H1 (cell line): ENCODE data around the gene PPP2R2C. TPM values are rescaled to one million over a fixed set of nuclear protein-coding genes. Genes with fewer than 3 reads are reported as not detected.

Experiments used
- ATF3 ChIP-seq: IDR thresholded peaks from 2 replicates; pipeline ENCODE4 v1.6.1; 2011; ENCODE audit warnings: low read depth, mild to moderate bottlenecking, low read length; ENCODE audit not compliant: insufficient read depth
- CBX5 ChIP-seq: fragments of 300-800, 300-1000 bp; sonication (generic); IDR thresholded peaks from 2 replicates; pipeline ENCODE4 v1.7.1; 2016; ENCODE audit warnings: antibody characterized with exemption, low read length, low read depth
- CTBP2 ChIP-seq: IDR thresholded peaks from 2 replicates; pipeline ENCODE4 v1.7.0; 2011; ENCODE audit warnings: borderline replicate concordance, mild to moderate bottlenecking, moderate library complexity, mixed read lengths, low read length; ENCODE audit not compliant: insufficient read depth, insufficient read length
- KDM1A ChIP-seq: fragments of 200-600, 300-600 bp; sonication (generic); IDR thresholded peaks from 2 replicates; pipeline ENCODE4 v1.7.1; 2016; ENCODE audit warnings: mild to moderate bottlenecking, low read length, borderline replicate concordance
- NANOG ChIP-seq: IDR thresholded peaks from 2 replicates; pipeline ENCODE4 v1.6.1; 2011; ENCODE audit warnings: low read length, low read depth, mild to moderate bottlenecking, inconsistent platforms; ENCODE audit not compliant: insufficient read depth, poor library complexity, severe bottlenecking
- SIX5 ChIP-seq: IDR thresholded peaks from 2 replicates; pipeline ENCODE4 v1.6.1; 2011; ENCODE audit warnings: mild to moderate bottlenecking, low read depth, low read length
- SP4 ChIP-seq: IDR thresholded peaks from 2 replicates; pipeline ENCODE4 v1.6.1; 2012; ENCODE audit warnings: low read length, inconsistent platforms
- USF2 ChIP-seq: IDR thresholded peaks from 2 replicates; pipeline ENCODE4 v1.6.1; 2011; ENCODE audit warnings: low read length, improper control_type of control experiment
- polyA plus RNA-seq, 7 experiments: library from polyadenylated mRNA; depleted of rRNA in 3 of 7; stranded (reverse) in 5 of 7; unstranded in 2 of 7; fragments of >200 nt in 5 of 7; fragments of 200-250 nt in 2 of 7; gene quantifications; 1 replicate in 5 of 7; 2 replicates in 1 of 7; 4 replicates in 1 of 7; pipeline versions ENCODE4 v1.2.1 to v1.2.3, GENCODE V29; 2011 to 2013; ENCODE audit warnings: missing spikeins in 2 of 7, mixed read lengths in 2 of 7
- total RNA-seq: library from RNA; stranded (reverse); fragmentation: NEBNext Ultra II Directional; extraction: Animal tissue kit (Norgen Biotek cat#: 25700); gene quantifications from 2 replicates; pipeline ENCODE4 v1.2.1, GENCODE V29; 2021

Gene PPP2R2C
- total and polyA plus RNA-seq, 2 of the 8 experiments (the other 6 are each of a cell fraction or from before 2014, with no cell fraction given) = 6.4 TPM

DNA sequence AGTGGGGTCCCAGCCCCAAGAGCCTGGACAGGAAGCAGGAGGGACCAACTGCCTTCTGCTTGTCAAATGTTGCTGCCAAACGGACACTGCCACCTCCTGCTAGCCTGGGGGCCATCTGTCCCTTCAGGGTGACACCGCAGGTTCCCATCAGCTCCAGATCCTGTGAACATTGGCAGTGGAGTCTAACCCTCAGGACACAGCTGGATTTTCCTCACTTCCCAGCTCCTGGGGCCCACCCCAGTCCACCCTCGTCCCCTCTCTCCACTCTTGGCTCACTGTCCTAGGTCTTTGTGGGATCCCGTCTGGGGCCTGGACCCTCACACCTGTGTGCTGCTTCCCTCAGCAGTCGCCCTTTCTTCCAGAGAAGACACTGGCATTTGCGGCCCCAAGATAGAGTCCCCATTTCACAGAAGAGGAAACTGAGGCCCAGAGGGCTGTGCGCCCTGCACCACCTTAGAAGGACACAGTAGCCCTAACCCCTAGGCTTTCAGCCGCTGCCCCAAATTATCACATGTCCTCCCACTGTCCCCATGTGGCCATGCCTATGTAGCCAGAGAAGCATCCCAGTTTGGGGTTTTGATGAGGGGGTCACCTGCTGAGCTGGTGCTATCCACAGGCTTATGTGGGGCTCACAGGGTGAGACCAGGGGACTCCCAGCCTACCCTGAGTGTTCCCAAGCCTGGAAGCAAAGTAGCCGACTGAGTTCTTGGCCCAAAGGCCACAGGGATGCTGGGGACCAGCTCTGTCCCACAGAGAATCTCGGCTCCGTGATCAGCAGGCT, 20.1 kb downstream of the PPP2R2C start (continued):
- TF ChIP-seq CTBP2 (no peak), ATF3 (no peak), USF2 (no peak), CBX5 (no peak), NANOG (no peak), SIX5 (no peak), KDM1A (no peak), SP4 (no peak)
